ENCODE data around the gene WDR45.

Gene WDR45

DNA sequence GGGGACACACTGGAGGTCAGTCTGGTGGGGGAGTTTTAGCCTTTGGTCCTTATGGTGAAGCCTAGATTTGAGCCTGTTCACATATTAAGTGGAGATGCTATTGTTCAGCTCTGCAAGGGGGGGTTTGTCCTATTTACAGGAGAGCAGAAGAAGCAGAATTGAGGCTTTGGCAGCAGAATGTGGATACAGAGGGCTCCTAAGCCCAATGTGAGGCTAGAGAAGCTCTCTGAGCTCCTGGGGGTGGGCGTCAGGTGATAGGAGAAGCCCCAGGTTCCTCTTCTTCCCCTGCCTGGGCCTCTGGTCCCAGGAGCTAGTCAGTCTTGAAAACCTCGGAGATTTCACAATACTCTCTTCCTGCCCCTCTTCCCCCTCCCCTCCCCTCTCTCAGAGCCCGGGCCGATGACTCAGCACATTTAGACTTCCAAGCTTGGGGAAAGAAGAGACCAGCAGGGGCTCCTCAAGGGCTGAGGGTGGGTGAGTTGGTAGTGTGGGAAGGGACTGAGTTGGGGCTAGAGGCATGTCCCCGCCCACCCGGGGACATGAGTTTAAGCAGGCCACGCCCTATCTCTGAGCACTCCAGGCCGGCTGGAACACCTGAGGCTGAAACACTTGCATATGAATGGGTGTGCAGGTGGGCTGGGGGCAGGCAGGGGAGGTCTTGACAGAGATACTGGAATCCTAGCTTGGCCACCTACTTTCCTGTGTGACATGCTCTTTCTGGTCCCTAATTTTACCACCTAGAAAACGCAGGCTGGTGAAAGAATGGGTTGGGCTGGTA, 39.9 kb downstream of the WDR45 start:
- peak overlapping the region; percentile 29 for H3K4me3 ChIP-seq (ENCODE audit: low read length)

GRCh38 chrX:49037883-49038475, 41.7 kb downstream of the WDR45 start:
- peak; percentile 53 for DNase-seq (ENCODE audit: low read depth)
- TF ChIP-seq, protein P1, sequence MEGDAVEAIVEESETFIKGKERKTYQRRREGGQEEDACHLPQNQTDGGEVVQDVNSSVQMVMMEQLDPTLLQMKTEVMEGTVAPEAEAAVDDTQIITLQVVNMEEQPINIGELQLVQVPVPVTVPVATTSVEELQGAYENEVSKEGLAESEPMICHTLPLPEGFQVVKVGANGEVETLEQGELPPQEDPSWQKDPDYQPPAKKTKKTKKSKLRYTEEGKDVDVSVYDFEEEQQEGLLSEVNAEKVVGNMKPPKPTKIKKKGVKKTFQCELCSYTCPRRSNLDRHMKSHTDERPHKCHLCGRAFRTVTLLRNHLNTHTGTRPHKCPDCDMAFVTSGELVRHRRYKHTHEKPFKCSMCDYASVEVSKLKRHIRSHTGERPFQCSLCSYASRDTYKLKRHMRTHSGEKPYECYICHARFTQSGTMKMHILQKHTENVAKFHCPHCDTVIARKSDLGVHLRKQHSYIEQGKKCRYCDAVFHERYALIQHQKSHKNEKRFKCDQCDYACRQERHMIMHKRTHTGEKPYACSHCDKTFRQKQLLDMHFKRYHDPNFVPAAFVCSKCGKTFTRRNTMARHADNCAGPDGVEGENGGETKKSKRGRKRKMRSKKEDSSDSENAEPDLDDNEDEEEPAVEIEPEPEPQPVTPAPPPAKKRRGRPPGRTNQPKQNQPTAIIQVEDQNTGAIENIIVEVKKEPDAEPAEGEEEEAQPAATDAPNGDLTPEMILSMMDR (IDR thresholded peaks at IDR 0.05; ENCODE audit: insufficient read depth, low read depth, low read length, missing control alignments): no peak
- H3K4me3 ChIP-seq (ENCODE audit: low read length): no peak overlapping the region

More for the DNA sequence above, 39.9 kb downstream of the WDR45 start:
- TF ChIP-seq, protein P1 (IDR thresholded peaks at IDR 0.05; ENCODE audit: insufficient read depth, low read depth, low read length, missing control alignments): peak; percentile 7
- DNase-seq (ENCODE audit: low read depth): peak; percentile 92

DNA sequence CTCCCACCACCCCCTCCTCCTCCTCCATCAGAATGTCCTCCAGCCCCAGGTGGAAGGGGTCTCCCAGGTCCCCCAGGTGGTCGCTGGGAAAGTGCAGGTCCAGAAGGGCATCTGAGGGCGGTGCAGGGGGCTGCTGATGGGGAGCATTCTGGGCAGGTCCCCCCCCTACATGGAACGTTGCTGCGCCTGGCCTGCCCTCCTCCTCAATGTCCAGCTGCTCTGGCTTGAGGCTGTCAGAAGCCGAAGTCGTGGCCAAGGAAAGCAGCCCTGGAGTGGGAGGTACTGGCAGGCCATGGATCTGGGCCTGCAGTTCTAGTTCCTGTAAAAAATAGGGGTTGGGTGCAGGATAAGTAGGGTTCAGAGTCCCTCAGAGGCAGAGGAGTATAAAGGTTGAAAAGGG, 49.4 kb downstream of the WDR45 start:
- TF ChIP-seq, protein P1 (IDR thresholded peaks at IDR 0.05; ENCODE audit: insufficient read depth, low read depth, low read length, missing control alignments): no peak
- no peak for DNase-seq (ENCODE audit: low read depth)
- H3K4me3 ChIP-seq (ENCODE audit: low read length): no peak overlapping the region

DNA sequence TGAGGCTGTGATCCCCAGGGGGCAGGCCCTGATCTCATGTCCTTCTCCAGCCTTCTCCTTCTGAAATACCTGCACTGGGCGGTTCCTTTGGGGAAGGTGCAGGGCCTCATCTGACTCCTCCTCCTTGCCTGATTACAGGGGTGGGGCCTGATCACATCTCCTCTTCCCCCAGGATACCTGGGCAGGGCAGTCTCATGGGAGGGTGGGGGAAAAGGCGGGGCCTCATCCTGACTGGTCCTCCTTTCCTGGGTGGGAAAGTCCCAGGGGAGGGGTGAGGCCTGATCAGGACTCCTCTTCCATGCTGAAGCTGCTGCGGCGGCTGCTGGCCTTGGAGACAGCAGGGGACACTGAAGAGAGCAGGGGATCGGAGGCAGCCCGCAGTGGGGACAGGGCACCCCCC, 49.8 kb downstream of the WDR45 start:
- H3K4me3 ChIP-seq (ENCODE audit: low read length): no peak overlapping the region
- peak; percentile 88 for DNase-seq (ENCODE audit: low read depth)
- TF ChIP-seq, protein P1 (IDR thresholded peaks at IDR 0.05; ENCODE audit: insufficient read depth, low read depth, low read length, missing control alignments): no peak

Data from epithelial cell of esophagus (primary cell).